Measurements from ENCODE around the gene PROSER3. TPM values are rescaled to one million over a fixed set of nuclear protein-coding genes. Genes with fewer than 3 reads are reported as not detected.

PROSER3 gene
- total and polyA plus RNA-seq, 2 of the 13 experiments (the other 11 are each of a cell fraction or from before 2014, with no cell fraction given), result 5.1 to 5.7 TPM

- TF ChIP-seq CHD2 (IDR thresholded peaks at IDR 0.05; ENCODE audit: low read depth, low read length) (no peak), POLR2A (IDR thresholded peaks at IDR 0.05; ENCODE audit: insufficient read depth in 1 of 2, low read depth in 2 of 2, low read length in 2 of 2) (no peak), HNRNPLL (IDR thresholded peaks at IDR 0.05; ENCODE audit: low read depth, low read length, poor library complexity, severe bottlenecking) (no peak), ZNF256 (CRISPR knock-in tag; conservative IDR thresholded peaks at IDR 0.05) (no peak), ATF4 (CRISPR knock-in tag; IDR thresholded peaks at IDR 0.05) (no peak), SP140L (CRISPR knock-in tag; IDR thresholded peaks at IDR 0.05; ENCODE audit: borderline replicate concordance) (no peak), TEAD3 (CRISPR knock-in tag; optimal IDR thresholded peaks at IDR 0.05; ENCODE audit: borderline replicate concordance) (no peak), JUND (CRISPR knock-in tag; IDR thresholded peaks at IDR 0.05) (no peak), BHLHE40 (IDR thresholded peaks at IDR 0.05; ENCODE audit: low read length) (no peak), ZNF180 (CRISPR knock-in tag; IDR thresholded peaks at IDR 0.05; ENCODE audit: borderline replicate concordance, low read depth) (no peak), ZNF354B (CRISPR knock-in tag; IDR thresholded peaks at IDR 0.05) (no peak), MEIS2 (CRISPR knock-in tag; IDR thresholded peaks at IDR 0.05) (no peak), MAFG (CRISPR knock-in tag; IDR thresholded peaks at IDR 0.05) (no peak)
- TF ChIP-seq, protein P1, sequence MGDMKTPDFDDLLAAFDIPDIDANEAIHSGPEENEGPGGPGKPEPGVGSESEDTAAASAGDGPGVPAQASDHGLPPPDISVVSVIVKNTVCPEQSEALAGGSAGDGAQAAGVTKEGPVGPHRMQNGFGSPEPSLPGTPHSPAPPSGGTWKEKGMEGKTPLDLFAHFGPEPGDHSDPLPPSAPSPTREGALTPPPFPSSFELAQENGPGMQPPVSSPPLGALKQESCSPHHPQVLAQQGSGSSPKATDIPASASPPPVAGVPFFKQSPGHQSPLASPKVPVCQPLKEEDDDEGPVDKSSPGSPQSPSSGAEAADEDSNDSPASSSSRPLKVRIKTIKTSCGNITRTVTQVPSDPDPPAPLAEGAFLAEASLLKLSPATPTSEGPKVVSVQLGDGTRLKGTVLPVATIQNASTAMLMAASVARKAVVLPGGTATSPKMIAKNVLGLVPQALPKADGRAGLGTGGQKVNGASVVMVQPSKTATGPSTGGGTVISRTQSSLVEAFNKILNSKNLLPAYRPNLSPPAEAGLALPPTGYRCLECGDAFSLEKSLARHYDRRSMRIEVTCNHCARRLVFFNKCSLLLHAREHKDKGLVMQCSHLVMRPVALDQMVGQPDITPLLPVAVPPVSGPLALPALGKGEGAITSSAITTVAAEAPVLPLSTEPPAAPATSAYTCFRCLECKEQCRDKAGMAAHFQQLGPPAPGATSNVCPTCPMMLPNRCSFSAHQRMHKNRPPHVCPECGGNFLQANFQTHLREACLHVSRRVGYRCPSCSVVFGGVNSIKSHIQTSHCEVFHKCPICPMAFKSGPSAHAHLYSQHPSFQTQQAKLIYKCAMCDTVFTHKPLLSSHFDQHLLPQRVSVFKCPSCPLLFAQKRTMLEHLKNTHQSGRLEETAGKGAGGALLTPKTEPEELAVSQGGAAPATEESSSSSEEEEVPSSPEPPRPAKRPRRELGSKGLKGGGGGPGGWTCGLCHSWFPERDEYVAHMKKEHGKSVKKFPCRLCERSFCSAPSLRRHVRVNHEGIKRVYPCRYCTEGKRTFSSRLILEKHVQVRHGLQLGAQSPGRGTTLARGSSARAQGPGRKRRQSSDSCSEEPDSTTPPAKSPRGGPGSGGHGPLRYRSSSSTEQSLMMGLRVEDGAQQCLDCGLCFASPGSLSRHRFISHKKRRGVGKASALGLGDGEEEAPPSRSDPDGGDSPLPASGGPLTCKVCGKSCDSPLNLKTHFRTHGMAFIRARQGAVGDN (CRISPR knock-in tag; IDR thresholded peaks at IDR 0.05), result no peak
- POLR2A ChIA-PET, result no interaction called here
- H3K27ac ChIP-seq (ENCODE audit: extremely low read length, insufficient read depth, low read length), result no peak overlapping the region
- peaks cover 4 to 21% of the 10 kb centered on the region in 2 experiments; a peak in 4 of 5 replicates for H3K36me3 ChIP-seq (replicated peaks in 1 of 2; ENCODE audit: control insufficient read depth in 1 of 2, insufficient read depth in 2 of 2, low read length in 2 of 2)
- no TSS peak for BruUV-seq (replicated peaks)
- no peaks in the 10 kb centered on the region for H4K20me1 ChIP-seq (ENCODE audit: insufficient read depth, low read length)
- intact Hi-C loops (cut with micrococcal nuclease; ENCODE audit: unreplicated experiment) (no loop called here), in situ Hi-C loops (cut with HindIII; ENCODE audit: extremely low pct_ligation_motif_present, low pct_unique_long_range_greater_than_20kb) (no loop called here)
- H3K27me3 ChIP-seq (ENCODE audit: control insufficient read depth in 1 of 2, insufficient read depth in 2 of 2, low read length in 2 of 2), result no peaks in the 10 kb centered on the region
- H2AFZ ChIP-seq (ENCODE audit: low read length), result no peak overlapping the region
- no peak for FAIRE-seq
- H3K9ac ChIP-seq (ENCODE audit: insufficient read depth, low read depth, low read length), result no peak overlapping the region
- no peak for ATAC-seq
- DNase-seq (ENCODE audit: low spot score), result no peak
- no peaks in the 10 kb centered on the region for H3K9me3 ChIP-seq (ENCODE audit: low read length)
- no peak overlapping the region for H3K4me3 ChIP-seq (replicated peaks in 1 of 3; ENCODE audit: insufficient read depth in 1 of 3, low read depth in 2 of 3, low read length in 3 of 3)
- peaks cover 3% of the 10 kb centered on the region for H3K79me2 ChIP-seq (ENCODE audit: insufficient read depth, low read length)
- 92% methylated on average over 16 of the region's 17 CpGs for WGBS (ENCODE audit: low lambda C conversion rate)
- H3K4me2 ChIP-seq (ENCODE audit: low read depth, low read length), result no peak overlapping the region
- CTCF ChIA-PET (ENCODE audit: low intra/inter-chr PET ratio, low total read pairs), result no interaction called here
- H3K4me1 ChIP-seq (ENCODE audit: insufficient read depth, low read length), result peaks cover 15% of the 10 kb centered on the region
These were observed 6.7 kb downstream of the PROSER3 start for GRCh38 chr19:35764432-35765315.

Measured in HepG2 (cell line).